ENCODE data around the gene COL24A1. TPM values are rescaled to one million over a fixed set of nuclear protein-coding genes. Genes with fewer than 3 reads are reported as not detected.

The COL24A1 gene
- total RNA-seq (2014; rRNA removed) (0.07 and 0.17 TPM in 2 replicates), Bru-seq, nascent RNA (percentile 18 among the genes with signal in this experiment), BruChase-seq, experiment 1, labeled RNA remaining after a 6-hour chase (percentile 15 among the genes with signal in this experiment), BruChase-seq, experiment 2, labeled RNA remaining after a 2-hour chase (percentile 21 among the genes with signal in this experiment)
- long read RNA-seq, partial matches to known transcripts, result 1 of 2 reads
- long read RNA-seq, other reads (novel, unspliced or antisense), result 1 of 2 reads

- Histone ChIP-seq H3K9me3 (ENCODE audit: low read length) (no peaks in the 10 kb centered on the region), H3K9ac (ENCODE audit: low read length) (no peak within 1 kb of the TSS), H3K27ac (ENCODE audit: low read length) (no peak within 1 kb of the TSS), H4K20me1 (ENCODE audit: low read length) (no peaks in the 10 kb centered on the region), H3K9me2 (replicated peaks; ENCODE audit: low read length) (no peaks in the 10 kb centered on the region), H3F3A (ENCODE audit: low read length, unreplicated experiment) (no peaks in the 10 kb centered on the region), H3K27me3 (ENCODE audit: low read length) (peaks cover 57% of the 10 kb centered on the region), H3K36me3 (ENCODE audit: low read depth, low read length) (no peaks in the 10 kb centered on the region), H3K4me2 (ENCODE audit: low read length) (peak within 1 kb of the TSS; percentile 87), H3K79me2 (ENCODE audit: low read length) (no peaks in the 10 kb centered on the region), H3K4me3 (ENCODE audit: low read length) (peak within 1 kb of the TSS; percentile 54), H2AFZ (ENCODE audit: low read length) (peak within 1 kb of the TSS; percentile 58), H3K4me1 (ENCODE audit: insufficient read depth, low read length) (peaks cover 11% of the 10 kb centered on the region)
- TF ChIP-seq EZH2phosphoT487 (IDR thresholded peaks at IDR 0.05; ENCODE audit: borderline replicate concordance, low read length) (no peak), CTCF (conservative IDR thresholded peaks at IDR 0.05; ENCODE audit: low read depth, low read length) (no peak), EZH2 (IDR thresholded peaks at IDR 0.05; ENCODE audit: low read length, unreplicated experiment) (no peak)
- intact Hi-C loops (cut with micrococcal nuclease), result no loop called here
- no TSS peak for BruUV-seq (replicated peaks)
- CTCF ChIA-PET, result no interaction called here
- DNase-seq, result peak; percentile 19
- POLR2A ChIA-PET (ENCODE audit: unreplicated experiment), result no interaction called here
- peak; percentile 64 for ATAC-seq
Measured at GRCh38 chr1:86156566-86157455, at the start of gene COL24A1. Gene COL24A1, minus strand, starts transcription at chr1:86156772. Its CDS starts 376 bp downstream, at chr1:86156396.

- DNase-seq (no peak), ATAC-seq (no peak)
- no peaks in the 10 kb centered on the region for H3K9me3 ChIP-seq (ENCODE audit: low read length)
- H4K20me1 ChIP-seq (ENCODE audit: low read length), result no peaks in the 10 kb centered on the region
- no peak overlapping the region for H3K4me2 ChIP-seq (ENCODE audit: low read length)
- no peaks in the 10 kb centered on the region for H3K4me1 ChIP-seq (ENCODE audit: insufficient read depth, low read length)
- no peaks in the 10 kb centered on the region for H3K79me2 ChIP-seq (ENCODE audit: low read length)
- no peak overlapping the region for H3K27ac ChIP-seq (ENCODE audit: low read length)
- no peaks in the 10 kb centered on the region for H3K36me3 ChIP-seq (ENCODE audit: low read depth, low read length)
- H3K4me3 ChIP-seq (ENCODE audit: low read length), result no peak overlapping the region
- H3K9me2 ChIP-seq (replicated peaks; ENCODE audit: low read length), result no peaks in the 10 kb centered on the region
- intact Hi-C loops (cut with micrococcal nuclease), result no loop called here
- H3K27me3 ChIP-seq (ENCODE audit: low read length), result peaks cover 47% of the 10 kb centered on the region
- POLR2A ChIA-PET (ENCODE audit: unreplicated experiment), result no interaction called here
- CTCF ChIA-PET, result no interaction called here
- H3F3A ChIP-seq (ENCODE audit: low read length, unreplicated experiment), result no peaks in the 10 kb centered on the region
- TF ChIP-seq EZH2phosphoT487 (IDR thresholded peaks at IDR 0.05; ENCODE audit: borderline replicate concordance, low read length), result no peak
- BruUV-seq (replicated peaks), result no TSS peak
- no peak overlapping the region for H3K9ac ChIP-seq (ENCODE audit: low read length)
- no peak overlapping the region for H2AFZ ChIP-seq (ENCODE audit: low read length)
Measured at GRCh38 chr1:86205741-86206140, 49.2 kb upstream of the COL24A1 start.

GRCh38 chr1:86202552-86203340 lies 46.2 kb upstream of the COL24A1 start:
- DNase-seq, result no peak
- no peaks in the 10 kb centered on the region for H3K9me2 ChIP-seq (replicated peaks; ENCODE audit: low read length)
- no peak overlapping the region for H3K27ac ChIP-seq (ENCODE audit: low read length)
- H3K27me3 ChIP-seq (ENCODE audit: low read length), result peaks cover 57% of the 10 kb centered on the region
- no peak for ATAC-seq
- H4K20me1 ChIP-seq (ENCODE audit: low read length), result no peaks in the 10 kb centered on the region
- no peaks in the 10 kb centered on the region for H3K9me3 ChIP-seq (ENCODE audit: low read length)
- no peak overlapping the region for H3K9ac ChIP-seq (ENCODE audit: low read length)
- no peak overlapping the region for H2AFZ ChIP-seq (ENCODE audit: low read length)
- BruUV-seq (replicated peaks), result no TSS peak
- no peaks in the 10 kb centered on the region for H3K79me2 ChIP-seq (ENCODE audit: low read length)
- no peak overlapping the region for H3K4me3 ChIP-seq (ENCODE audit: low read length)
- no peaks in the 10 kb centered on the region for H3F3A ChIP-seq (ENCODE audit: low read length, unreplicated experiment)
- CTCF ChIA-PET, result no interaction called here
- intact Hi-C loops (cut with micrococcal nuclease), result no loop called here
- H3K4me1 ChIP-seq (ENCODE audit: insufficient read depth, low read length), result no peaks in the 10 kb centered on the region
- TF ChIP-seq EZH2phosphoT487 (IDR thresholded peaks at IDR 0.05; ENCODE audit: borderline replicate concordance, low read length) (no peak), EZH2 (IDR thresholded peaks at IDR 0.05; ENCODE audit: low read length, unreplicated experiment) (no peak), CTCF (conservative IDR thresholded peaks at IDR 0.05; ENCODE audit: low read depth, low read length) (no peak)
- no peaks in the 10 kb centered on the region for H3K36me3 ChIP-seq (ENCODE audit: low read depth, low read length)
- no peak overlapping the region for H3K4me2 ChIP-seq (ENCODE audit: low read length)
- POLR2A ChIA-PET (ENCODE audit: unreplicated experiment), result no interaction called here
